Effector memory CD8-positive, alpha-beta T cell (primary cell): ENCODE results near the gene PLET1.
A peak's percentile ranks its signal among the peaks of the same experiment; 100 is the strongest.

ENCODE experiments used
- ATAC-seq: fragments of 150-1000 bp; cut with Tn5 transposase; replicated peaks from 2 replicates; pipeline ENCODE4 v1.10.0; 2021; ENCODE audit warnings: mild to moderate bottlenecking, moderate library complexity
- DNase-seq, 3 experiments: peaks; one replicate each; pipeline ENCODE4 v3.0.0; 2021
- H3K27ac Mint-ChIP-seq, 2 donors: one replicate each; pipeline ENCODE4 v1.8.0; 2022; ENCODE audit warnings: mild to moderate bottlenecking in 2 of 2, mixed read lengths in 2 of 2, moderate library complexity in 2 of 2
- H3K27me3 Mint-ChIP-seq, 2 donors: one replicate each; pipeline ENCODE4 v1.8.0; 2022; ENCODE audit warnings: mixed read lengths in 2 of 2
- H3K36me3 Mint-ChIP-seq: one replicate; pipeline ENCODE4 v1.8.0; 2022; ENCODE audit warnings: mild to moderate bottlenecking, moderate library complexity, mixed read lengths; ENCODE audit not compliant: insufficient read depth
- H3K4me1 Mint-ChIP-seq, 2 donors: one replicate each; pipeline ENCODE4 v1.8.0; 2022; ENCODE audit warnings: low read depth in 2 of 2, mixed read lengths in 2 of 2
- H3K4me3 Mint-ChIP-seq, 2 donors: one replicate each; pipeline ENCODE4 v1.8.0; 2022; ENCODE audit warnings: mild to moderate bottlenecking in 2 of 2, mixed read lengths in 2 of 2, moderate library complexity in 2 of 2
- H3K9me3 Mint-ChIP-seq, 2 donors: one replicate each; pipeline ENCODE4 v1.8.0; 2022; ENCODE audit warnings: mixed read lengths in 2 of 2

PLET1 gene

DNA sequence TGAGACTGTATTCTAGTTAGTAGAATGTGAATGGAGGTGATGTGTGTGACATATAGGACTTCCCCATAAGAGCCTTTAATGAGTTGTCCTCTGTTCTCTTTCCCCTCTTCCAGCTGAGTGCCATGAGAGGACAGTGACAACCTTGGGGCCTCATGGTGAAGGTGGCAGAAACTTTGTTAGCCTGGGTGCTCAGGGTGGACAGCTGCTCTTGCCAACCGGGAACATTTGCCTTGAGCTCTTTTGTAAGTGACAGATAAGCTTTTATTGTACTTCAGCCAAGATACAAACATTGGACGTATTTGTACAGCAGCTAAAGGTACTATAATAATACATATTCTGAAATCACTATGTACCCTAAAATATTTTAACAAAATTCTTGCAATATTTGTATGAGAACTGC is 33.0 kb upstream of the PLET1 start:
- H3K4me1 Mint-ChIP-seq: peaks cover 8 to 21% of the 10 kb centered on the region in 2 donors
- no peak for DNase-seq

DNA sequence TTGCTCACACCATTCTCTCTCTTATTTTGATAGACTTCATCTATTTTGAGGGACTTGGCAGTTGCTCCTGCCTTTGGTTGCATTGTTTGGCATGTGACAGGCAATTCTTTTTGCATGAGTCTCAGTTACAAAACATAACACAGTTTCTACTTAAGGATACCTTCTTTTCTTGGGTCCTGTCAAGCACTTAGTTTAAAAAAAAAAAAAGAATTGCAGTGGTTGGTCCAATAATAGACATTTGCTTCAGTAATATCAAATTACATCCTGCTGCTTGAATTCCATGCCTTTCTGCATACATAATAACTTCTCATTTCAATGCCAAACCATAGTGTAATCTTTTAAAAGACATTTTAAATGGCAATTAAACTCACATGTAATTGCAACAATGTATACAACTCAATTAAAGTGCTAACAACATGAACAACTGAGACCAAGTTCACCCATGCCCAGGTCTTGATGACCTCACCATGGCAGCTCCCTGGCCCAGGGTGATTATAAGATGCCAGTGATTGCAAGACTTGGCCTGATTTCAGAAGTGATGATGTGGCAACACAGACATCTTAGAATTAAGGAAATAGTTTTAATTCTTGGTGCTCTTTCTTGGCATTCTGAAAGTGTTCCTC is 32.2 kb upstream of the PLET1 start:
- no peak for DNase-seq
- no peaks in the 10 kb centered on the region for H3K27me3 Mint-ChIP-seq
- peaks cover 8 to 18% of the 10 kb centered on the region in 2 donors for H3K4me1 Mint-ChIP-seq
- no peak overlapping the region for H3K27ac Mint-ChIP-seq
- no peaks in the 10 kb centered on the region for H3K9me3 Mint-ChIP-seq
- H3K36me3 Mint-ChIP-seq: peaks cover 5% of the 10 kb centered on the region
- no peak overlapping the region for H3K4me3 Mint-ChIP-seq
- no peak for ATAC-seq

More for the DNA sequence above, 33.0 kb upstream of the PLET1 start:
- H3K36me3 Mint-ChIP-seq: peaks cover 5% of the 10 kb centered on the region
- no peak overlapping the region for H3K4me3 Mint-ChIP-seq
- H3K9me3 Mint-ChIP-seq: no peaks in the 10 kb centered on the region
- no peak for ATAC-seq
- H3K27ac Mint-ChIP-seq: no peak overlapping the region
- H3K27me3 Mint-ChIP-seq: no peaks in the 10 kb centered on the region

- H3K36me3 Mint-ChIP-seq: peaks cover 5% of the 10 kb centered on the region
- H3K27me3 Mint-ChIP-seq: no peaks in the 10 kb centered on the region
- H3K4me1 Mint-ChIP-seq: peaks cover 7 to 10% of the 10 kb centered on the region in 2 donors
- DNase-seq: no peak
- H3K27ac Mint-ChIP-seq: no peak overlapping the region
- no peak overlapping the region for H3K4me3 Mint-ChIP-seq
- H3K9me3 Mint-ChIP-seq: no peaks in the 10 kb centered on the region
- no peak for ATAC-seq
These were observed 31.5 kb upstream of the PLET1 start for GRCh38 chr11:112292188-112292587.

DNA sequence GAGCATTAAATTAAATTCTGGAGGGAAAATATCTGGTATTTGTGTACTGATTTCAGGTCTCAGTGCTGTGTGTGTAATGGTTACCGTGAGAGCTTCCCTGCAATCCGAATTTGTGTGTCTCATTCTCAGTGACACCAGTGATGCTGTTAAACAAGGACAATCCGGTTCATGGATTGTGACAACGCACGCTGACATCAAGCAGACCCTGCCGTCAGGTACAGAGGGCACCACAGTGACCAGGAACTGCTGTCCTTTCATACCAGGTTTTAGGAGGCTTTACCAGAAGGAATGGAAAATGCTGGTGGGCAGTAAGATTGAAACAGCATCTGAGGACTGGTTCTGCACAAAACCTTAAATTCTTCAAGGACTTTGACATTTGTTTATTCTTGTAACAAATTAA is 30.5 kb upstream of the PLET1 start:
- Mint-ChIP-seq H3K4me3 (no peak overlapping the region), H3K27me3 (peaks cover 0 to 5% of the 10 kb centered on the region in 2 donors), H3K36me3 (peaks cover under 1% of the 10 kb centered on the region), H3K4me1 (peaks cover 4 to 7% of the 10 kb centered on the region in 2 donors), H3K9me3 (no peaks in the 10 kb centered on the region), H3K27ac (no peak overlapping the region)
- no peak for DNase-seq
- ATAC-seq: no peak

DNA sequence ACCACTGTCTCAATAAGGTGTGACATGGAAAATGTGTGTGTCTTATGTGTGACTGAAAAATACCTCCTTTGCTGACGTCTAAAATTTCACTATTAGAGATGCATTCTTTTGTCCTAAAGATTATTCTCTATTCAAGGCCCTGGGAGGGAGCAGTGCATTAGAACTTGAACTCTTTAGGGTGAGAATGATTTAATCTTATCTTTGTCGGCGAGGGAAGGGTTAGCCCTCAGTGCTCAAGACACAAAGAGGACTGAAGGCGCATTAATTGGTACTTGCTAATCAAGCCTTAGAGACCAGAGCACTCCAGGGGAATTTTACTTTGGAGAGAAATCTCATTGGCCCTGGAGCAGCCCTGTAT is 29.8 kb upstream of the PLET1 start:
- Mint-ChIP-seq H3K36me3 (no peaks in the 10 kb centered on the region), H3K27ac (no peak overlapping the region), H3K27me3 (peaks cover 5 to 6% of the 10 kb centered on the region in 2 donors), H3K9me3 (no peaks in the 10 kb centered on the region), H3K4me3 (peak overlapping the region; percentile 68 to 77), H3K4me1 (peaks cover 4 to 7% of the 10 kb centered on the region in 2 donors)
- no peak for ATAC-seq
- DNase-seq: no peak

DNA sequence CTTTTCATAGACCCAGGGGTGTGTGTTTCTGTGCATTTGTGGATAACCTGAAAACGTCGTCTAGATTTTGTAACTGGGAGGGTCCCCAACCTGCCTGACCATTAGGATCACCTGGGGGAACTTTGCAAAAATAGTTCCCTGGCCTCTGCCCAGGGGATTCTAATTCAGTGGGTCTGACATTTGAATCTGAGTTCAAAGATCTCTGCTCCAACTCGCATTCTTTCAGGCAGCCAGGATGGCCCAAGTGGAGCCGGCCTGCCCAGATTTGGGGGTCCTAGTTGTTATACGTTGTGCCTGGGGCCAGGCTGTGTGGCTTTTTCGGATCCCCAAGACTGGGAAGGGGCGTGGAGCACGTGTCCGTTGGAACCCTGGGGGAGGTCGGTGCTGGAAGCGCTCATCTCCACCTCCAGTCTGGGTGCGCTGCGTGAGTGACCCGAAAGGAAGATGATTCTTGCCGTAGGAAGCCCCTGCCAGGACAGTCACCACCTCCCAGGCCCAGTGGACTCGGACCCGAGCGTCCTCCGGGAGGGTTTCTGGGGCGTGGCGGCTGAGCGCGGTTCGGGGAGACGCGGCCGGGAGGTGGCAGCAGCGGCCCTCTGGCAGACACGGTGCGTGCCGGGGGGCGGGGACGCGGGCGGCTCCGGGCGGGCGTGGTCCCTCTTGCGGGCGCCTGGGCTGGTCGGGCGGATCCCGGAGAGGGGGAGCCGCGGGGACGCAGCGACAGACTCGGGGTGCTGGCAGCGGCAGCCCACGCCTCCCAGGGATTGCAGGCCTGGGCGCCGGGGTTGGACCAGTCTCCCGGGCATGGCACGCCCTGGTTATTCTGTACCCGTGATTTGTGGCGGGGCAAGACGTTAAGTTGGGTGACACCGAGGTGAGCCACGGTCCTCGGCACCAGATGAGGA is 29.2 kb upstream of the PLET1 start:
- DNase-seq (peak; percentile 82 to 84 (median 83)), ATAC-seq (peak; percentile 97)
- Mint-ChIP-seq H3K36me3 (no peaks in the 10 kb centered on the region), H3K27me3 (peaks cover 6 to 8% of the 10 kb centered on the region in 2 donors), H3K4me3 (peak overlapping the region; percentile 68 to 77), H3K27ac (no peak overlapping the region), H3K9me3 (no peaks in the 10 kb centered on the region), H3K4me1 (peaks cover 4 to 7% of the 10 kb centered on the region in 2 donors)

DNA sequence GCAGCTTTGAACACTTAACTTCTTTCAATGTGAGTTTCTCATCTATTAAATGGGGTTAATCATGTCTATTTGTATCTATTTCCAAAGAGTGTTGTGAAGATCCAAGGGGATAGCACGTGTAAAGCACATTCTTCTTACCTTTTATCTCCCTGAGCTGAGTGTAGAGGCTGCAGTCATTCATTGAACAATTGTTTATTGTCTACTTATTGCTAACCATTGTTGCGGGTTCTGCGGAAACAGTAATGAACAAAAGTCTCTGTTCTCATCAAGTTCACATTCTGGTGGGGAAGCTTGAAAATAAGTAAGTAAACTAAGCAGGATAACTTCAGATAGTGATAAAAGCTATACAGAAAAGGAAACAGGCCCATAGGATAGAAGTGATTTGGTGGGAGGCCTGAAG is 27.4 kb upstream of the PLET1 start:
- ATAC-seq (no peak), DNase-seq (no peak)
- Mint-ChIP-seq H3K4me1 (peaks cover 4 to 7% of the 10 kb centered on the region in 2 donors), H3K9me3 (no peaks in the 10 kb centered on the region), H3K27ac (peak overlapping the region in 1 of 2 donors; percentile 4), H3K36me3 (no peaks in the 10 kb centered on the region), H3K4me3 (no peak overlapping the region), H3K27me3 (peaks cover 6 to 8% of the 10 kb centered on the region in 2 donors)

- peak overlapping the region in 1 of 2 donors; percentile 30 for H3K27ac Mint-ChIP-seq
- peaks cover 6 to 8% of the 10 kb centered on the region in 2 donors for H3K27me3 Mint-ChIP-seq
- no peaks in the 10 kb centered on the region for H3K9me3 Mint-ChIP-seq
- H3K4me3 Mint-ChIP-seq: no peak overlapping the region
- DNase-seq (no peak), ATAC-seq (no peak)
- peaks cover 5 to 7% of the 10 kb centered on the region in 2 donors for H3K4me1 Mint-ChIP-seq
- H3K36me3 Mint-ChIP-seq: no peaks in the 10 kb centered on the region
These were observed 25.2 kb upstream of the PLET1 start for GRCh38 chr11:112285841-112286311.

DNA sequence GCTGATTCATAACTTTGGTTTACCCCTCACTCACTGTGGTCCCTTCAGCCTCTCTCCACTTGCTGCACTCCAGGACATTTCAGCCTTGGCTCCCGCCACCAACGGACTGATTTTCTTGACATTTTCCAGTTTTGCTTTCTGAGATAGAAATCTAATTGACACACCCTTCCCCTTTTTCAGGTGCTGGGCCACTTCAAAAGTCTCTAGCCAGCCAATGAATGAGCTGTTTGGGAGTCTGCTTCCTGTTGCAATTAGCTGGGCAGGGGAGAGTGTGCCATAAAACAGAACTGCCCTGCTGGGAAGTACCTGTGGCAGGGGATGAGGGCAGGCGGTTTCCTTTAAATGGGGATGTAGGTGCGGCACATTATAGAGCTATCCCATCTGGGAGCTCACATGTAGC is 21.1 kb upstream of the PLET1 start:
- Mint-ChIP-seq H3K4me1 (peaks cover 8 to 9% of the 10 kb centered on the region in 2 donors), H3K27me3 (peaks cover 6 to 8% of the 10 kb centered on the region in 2 donors), H3K4me3 (peak overlapping the region in 1 of 2 donors; percentile 15), H3K27ac (no peak overlapping the region), H3K9me3 (no peaks in the 10 kb centered on the region), H3K36me3 (peaks cover 7% of the 10 kb centered on the region)
- DNase-seq: no peak
- no peak for ATAC-seq

DNA sequence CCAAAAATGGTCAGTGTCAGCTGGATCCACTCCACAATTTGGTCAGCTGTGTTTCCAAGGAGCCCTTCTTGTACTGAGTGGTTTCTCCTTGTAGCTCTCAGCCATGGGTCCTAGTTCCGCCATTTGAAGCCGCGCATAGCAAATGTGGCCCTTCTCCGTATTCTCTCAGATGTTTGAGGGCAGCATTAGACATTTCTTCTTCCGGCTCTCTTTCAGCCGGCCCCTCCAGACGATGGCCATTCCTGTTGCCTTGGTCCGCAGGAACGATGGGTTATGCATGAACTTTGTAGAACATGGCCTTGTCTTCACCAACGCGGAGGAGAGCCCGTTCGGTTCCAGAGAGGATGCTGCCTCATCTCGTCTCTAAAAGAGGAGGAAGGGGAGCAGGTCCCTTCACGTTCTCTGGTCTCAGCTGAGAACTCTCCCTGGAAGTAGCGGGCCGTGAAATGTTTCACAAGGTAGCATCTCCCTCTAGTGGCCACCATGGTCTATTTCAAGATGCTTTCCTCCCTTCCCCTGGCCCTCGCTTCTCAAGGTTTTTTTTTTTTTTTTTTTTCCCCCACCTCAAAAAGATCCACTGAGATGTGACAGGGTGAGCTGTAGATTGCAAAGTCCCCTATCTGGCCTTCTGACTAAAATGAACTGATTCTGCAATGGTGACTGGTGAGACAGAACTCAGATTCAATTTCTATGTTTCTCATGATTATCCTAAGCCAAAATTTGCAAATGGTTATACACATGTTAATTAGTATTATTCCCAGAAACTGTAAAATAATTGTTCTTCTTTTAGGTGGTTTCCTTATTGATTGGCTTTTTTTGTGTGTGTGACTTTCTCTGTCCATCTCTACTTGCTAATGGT is 19.8 kb upstream of the PLET1 start:
- DNase-seq: peak; percentile 61 to 66 (median 65)
- H3K4me1 Mint-ChIP-seq: peaks cover 8 to 9% of the 10 kb centered on the region in 2 donors
- no peaks in the 10 kb centered on the region for H3K9me3 Mint-ChIP-seq
- peak overlapping the region; percentile 75 to 79 for H3K27ac Mint-ChIP-seq
- peak overlapping the region; percentile 95 to 97 for H3K4me3 Mint-ChIP-seq
- ATAC-seq: peak; percentile 92
- H3K36me3 Mint-ChIP-seq: peaks cover 7% of the 10 kb centered on the region
- peaks cover 0 to 3% of the 10 kb centered on the region in 2 donors for H3K27me3 Mint-ChIP-seq

GRCh38 chr11:112279901-112280267 is 19.2 kb upstream of the PLET1 start:
- ATAC-seq (peak; percentile 78), DNase-seq (peak; percentile 71 to 72 (median 71))
- H3K4me3 Mint-ChIP-seq: peak overlapping the region; percentile 95 to 97
- peaks cover 7% of the 10 kb centered on the region for H3K36me3 Mint-ChIP-seq
- peaks cover 8 to 9% of the 10 kb centered on the region in 2 donors for H3K4me1 Mint-ChIP-seq
- no peaks in the 10 kb centered on the region for H3K27me3 Mint-ChIP-seq
- no peaks in the 10 kb centered on the region for H3K9me3 Mint-ChIP-seq
- H3K27ac Mint-ChIP-seq: no peak overlapping the region

DNA sequence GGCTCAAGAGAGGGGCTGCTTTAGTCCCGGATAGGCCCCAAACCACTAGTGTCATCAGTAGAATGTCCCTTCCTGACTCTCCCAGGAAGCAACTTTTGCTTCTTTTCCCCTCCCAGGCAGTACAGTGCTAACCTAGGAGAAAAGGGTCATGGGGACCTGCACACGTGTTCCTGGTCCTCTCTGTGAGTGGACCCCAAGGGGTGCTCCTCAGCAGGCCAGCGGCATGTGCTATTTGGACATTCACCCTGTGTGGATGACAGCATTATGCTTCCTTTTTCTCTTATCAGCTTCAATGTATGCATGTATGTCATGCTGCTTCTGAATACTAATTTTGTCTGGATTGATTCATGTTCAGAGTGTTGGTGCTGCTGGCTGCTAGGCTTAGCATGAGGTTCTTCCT is 18.1 kb upstream of the PLET1 start:
- Mint-ChIP-seq H3K4me3 (no peak overlapping the region), H3K36me3 (peaks cover 7% of the 10 kb centered on the region), H3K27ac (no peak overlapping the region), H3K27me3 (peaks cover 0 to 7% of the 10 kb centered on the region in 2 donors), H3K9me3 (no peaks in the 10 kb centered on the region), H3K4me1 (peaks cover 8 to 9% of the 10 kb centered on the region in 2 donors)
- ATAC-seq: no peak
- DNase-seq: no peak

DNA sequence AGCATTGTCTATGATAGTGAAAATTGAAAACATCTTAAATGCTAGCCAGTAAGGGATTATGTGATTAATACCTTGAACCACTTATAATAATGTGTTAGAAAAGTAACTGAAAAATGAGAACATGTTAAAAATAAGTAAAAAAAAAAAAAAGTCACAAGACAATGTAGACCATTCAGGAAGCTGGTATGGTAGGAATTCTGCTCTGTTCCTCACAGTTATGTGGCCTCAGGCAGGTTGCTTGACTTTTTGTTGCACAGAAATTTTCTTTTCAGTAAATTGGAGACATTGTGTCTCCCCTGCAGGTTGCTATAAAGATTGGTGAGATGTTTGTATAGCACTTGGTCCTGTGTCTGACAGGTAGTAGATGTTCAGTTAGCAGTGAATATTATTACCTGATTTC is 17.3 kb upstream of the PLET1 start:
- H3K4me1 Mint-ChIP-seq: peaks cover 8 to 9% of the 10 kb centered on the region in 2 donors
- DNase-seq (no peak), ATAC-seq (no peak)
- H3K4me3 Mint-ChIP-seq: no peak overlapping the region
- no peak overlapping the region for H3K27ac Mint-ChIP-seq
- peaks cover 0 to 8% of the 10 kb centered on the region in 2 donors for H3K27me3 Mint-ChIP-seq
- H3K9me3 Mint-ChIP-seq: no peaks in the 10 kb centered on the region
- H3K36me3 Mint-ChIP-seq: peaks cover 7% of the 10 kb centered on the region
